Caco-2 (cell line): Measurements from ENCODE around the gene CNOT1. TPM values are rescaled to one million over a fixed set of nuclear protein-coding genes. Genes with fewer than 3 reads are reported as not detected.
"Not testable (repeated sequence)": the region's sequence is repeated elsewhere in the genome, so short reads cannot be mapped to it uniquely, and the experiment has no call there.

Experiments
- BruUV-seq: library from RNA; stranded (reverse); fragments of 400-500 nt; replicated peaks from 2 replicates; lab custom pipeline; 2021; lab: Mats Ljungman, UMichigan
- CTCF ChIA-PET: fragments of 300-600 bp; sonication (Branson Sonifier 250); formaldehyde crosslinking; loops from one replicate; lab custom pipeline; 2022; ENCODE audit warnings: antibody characterized with exemption; lab: Charles Lee
- POLR2A ChIA-PET: fragments of 300-600 bp; sonication (Branson Sonifier 250); formaldehyde crosslinking; loops from one replicate; lab custom pipeline; 2022; ENCODE audit warnings: antibody characterized with exemption; lab: Charles Lee
- DNase-seq, 2 experiments: peaks; one replicate each; pipeline versions ENCODE4 v3.0.0 to v3.0.0-alpha.2; 2020 to 2022
- H3K27me3 ChIP-seq: replicated peaks from 2 replicates; pipeline ENCODE4 v1.6.0; 2011; ENCODE audit warnings: low read length; ENCODE audit not compliant: control insufficient read depth, insufficient read depth
- H3K36me3 ChIP-seq: 2 replicates; pipeline ENCODE4 v1.5.1; 2011; ENCODE audit warnings: low read length; ENCODE audit not compliant: control insufficient read depth, insufficient read depth
- H3K4me1 ChIP-seq: fragments of 250-450 bp; sonication (Bioruptor Pico); 2 replicates; pipeline ENCODE4 v1.5.1; 2020; ENCODE audit warnings: mild to moderate bottlenecking
- H3K4me3 ChIP-seq: 2 replicates; pipeline ENCODE4 v1.5.1; 2011; ENCODE audit warnings: low read depth, mild to moderate bottlenecking, control low read depth, low read length
- H3K9me3 ChIP-seq: fragments of 250-450 bp; sonication (Bioruptor Pico); 2 replicates; pipeline ENCODE4 v1.5.1; 2020; ENCODE audit warnings: mild to moderate bottlenecking, moderate library complexity
- H3K27ac Mint-ChIP-seq: one replicate; pipeline ENCODE4 v1.8.0; 2022; ENCODE audit warnings: mixed read lengths; ENCODE audit not compliant: unreplicated experiment
- H3K27me3 Mint-ChIP-seq: one replicate; pipeline ENCODE4 v1.8.0; 2022; ENCODE audit warnings: mixed read lengths; ENCODE audit not compliant: insufficient read depth, unreplicated experiment
- H3K36me3 Mint-ChIP-seq: one replicate; pipeline ENCODE4 v1.8.0; 2022; ENCODE audit warnings: mild to moderate bottlenecking, mixed read lengths; ENCODE audit not compliant: insufficient read depth, unreplicated experiment
- H3K4me1 Mint-ChIP-seq: one replicate; pipeline ENCODE4 v1.8.0; 2022; ENCODE audit warnings: low read depth, mixed read lengths; ENCODE audit not compliant: unreplicated experiment
- H3K4me3 Mint-ChIP-seq: one replicate; pipeline ENCODE4 v1.8.0; 2022; ENCODE audit warnings: mild to moderate bottlenecking, moderate library complexity, mixed read lengths; ENCODE audit not compliant: unreplicated experiment
- H3K9me3 Mint-ChIP-seq: one replicate; pipeline ENCODE4 v1.8.0; 2022; ENCODE audit warnings: mixed read lengths; ENCODE audit not compliant: unreplicated experiment
- CTCF ChIP-seq, 2 experiments: fragments of 200-600 bp in 1 of 2; IDR thresholded peaks; 1 replicate in 1 of 2; 2 replicates in 1 of 2; pipeline versions ENCODE4 v1.5.1 to v1.8.0; 2011 to 2022; ENCODE audit warnings: antibody characterized with exemption in 1 of 2, control low read depth in 1 of 2, inconsistent platforms in 1 of 2, low read depth in 1 of 2, low read length in 1 of 2, mild to moderate bottlenecking in 1 of 2, moderate library complexity in 1 of 2; ENCODE audit not compliant: insufficient read depth in 1 of 2, severe bottlenecking in 1 of 2, unreplicated experiment in 1 of 2
- intact Hi-C: fragments of 100-400 bp; cut with micrococcal nuclease; formaldehyde crosslinking; loops from one replicate; pipeline ENCODE4 v1.10.0; 2022; ENCODE audit not compliant: unreplicated experiment
- total RNA-seq: library from RNA; stranded (reverse); gene quantifications from 2 replicates; pipeline ENCODE4 v1.2.3, GENCODE V29; 2022

Gene CNOT1
- total RNA-seq, 1 experiment from 2014 or later: 413 TPM

GRCh38 chr16:58661199-58661830 is 31.7 kb upstream of the CNOT1 start:
- no peak overlapping the region for H3K4me3 Mint-ChIP-seq
- peaks cover 11% of the 10 kb centered on the region for H3K4me1 Mint-ChIP-seq
- no peaks in the 10 kb centered on the region for H3K27me3 ChIP-seq
- no peaks in the 10 kb centered on the region for H3K36me3 ChIP-seq
- H3K4me1 ChIP-seq: peaks cover 24% of the 10 kb centered on the region
- intact Hi-C loops: loop anchor here (1.0 to 10.0 kb wide), 8 partner anchors 23 to 325 kb away; partner anchors contain the start of gene SLC38A7
- no peaks in the 10 kb centered on the region for H3K27me3 Mint-ChIP-seq
- no peak overlapping the region for H3K27ac Mint-ChIP-seq
- no peak overlapping the region for H3K4me3 ChIP-seq
- no peaks in the 10 kb centered on the region for H3K9me3 Mint-ChIP-seq
- peak; percentile 63 to 79 for TF ChIP-seq CTCF (IDR thresholded peaks at IDR 0.05; ENCODE audit: insufficient read depth in 1 of 2, low read depth in 1 of 2, low read length in 1 of 2, severe bottlenecking in 1 of 2, unreplicated experiment in 1 of 2)
- POLR2A ChIA-PET: interaction anchor here (0.6 to 0.7 kb wide), 2 partner anchors 68 to 926 kb away, joined by 3 to 4 read pairs; no protein-coding TSS in a partner anchor
- H3K36me3 Mint-ChIP-seq: no peaks in the 10 kb centered on the region
- no TSS peak for BruUV-seq
- CTCF ChIA-PET: interaction anchor here (0.6 to 1.4 kb wide), 40 partner anchors 9 to 518 kb away, joined by 3 to 24 read pairs (median 4); partner anchors contain the start of genes GINS3, NDRG4 and SLC38A7
- no peaks in the 10 kb centered on the region for H3K9me3 ChIP-seq
- peak; percentile 77 to 79 for DNase-seq

GRCh38 chr16:58659911-58660310 is 30.3 kb upstream of the CNOT1 start:
- H3K27me3 ChIP-seq, BruUV-seq, H3K36me3 Mint-ChIP-seq, H3K9me3 ChIP-seq, H3K4me3 Mint-ChIP-seq, H3K27ac Mint-ChIP-seq, DNase-seq, H3K36me3 ChIP-seq, CTCF ChIA-PET, H3K4me3 ChIP-seq, H3K27me3 Mint-ChIP-seq, H3K9me3 Mint-ChIP-seq: not testable (repeated sequence)
- intact Hi-C loops: loop anchor here (2.0 to 10.0 kb wide), 3 partner anchors 25 to 323 kb away; partner anchors contain the start of gene SLC38A7
- H3K4me1 ChIP-seq: peaks cover 37% of the 10 kb centered on the region
- POLR2A ChIA-PET: interaction anchor here (0.9 kb wide), 1 partner anchor 31 kb away, joined by 3 read pairs; no protein-coding TSS in a partner anchor
- peaks cover 11% of the 10 kb centered on the region for H3K4me1 Mint-ChIP-seq

- ChIA-PET CTCF (interaction anchor here (0.9 to 1.1 kb wide), 2 partner anchors 97 to 322 kb away, joined by 3 to 4 read pairs; no protein-coding TSS in a partner anchor), POLR2A (interaction anchor here (0.6 kb wide), 1 partner anchor 15 kb away, joined by 3 read pairs; no protein-coding TSS in a partner anchor)
- H3K27me3 ChIP-seq: no peaks in the 10 kb centered on the region
- no peaks in the 10 kb centered on the region for H3K36me3 Mint-ChIP-seq
- no peak overlapping the region for H3K27ac Mint-ChIP-seq
- H3K4me1 ChIP-seq: peaks cover 45% of the 10 kb centered on the region
- H3K9me3 ChIP-seq: no peaks in the 10 kb centered on the region
- intact Hi-C loops: no loop called here
- H3K4me3 ChIP-seq: no peak overlapping the region
- no peaks in the 10 kb centered on the region for H3K27me3 Mint-ChIP-seq
- no peaks in the 10 kb centered on the region for H3K9me3 Mint-ChIP-seq
- no peak for TF ChIP-seq CTCF (IDR thresholded peaks at IDR 0.05; ENCODE audit: insufficient read depth in 1 of 2, low read depth in 1 of 2, low read length in 1 of 2, severe bottlenecking in 1 of 2, unreplicated experiment in 1 of 2)
- DNase-seq: no peak
- H3K4me3 Mint-ChIP-seq: no peak overlapping the region
- H3K36me3 ChIP-seq: no peaks in the 10 kb centered on the region
- peaks cover 18% of the 10 kb centered on the region for H3K4me1 Mint-ChIP-seq
- no TSS peak for BruUV-seq
Measured at GRCh38 chr16:58658796-58659211, 29.2 kb upstream of the CNOT1 start.
